B cell (primary cell): ENCODE measurements around the gene ATCAY.

Source experiments
- EZH2 ChIP-seq: IDR thresholded peaks from 2 replicates; pipeline ENCODE4 v1.6.1; 2012; ENCODE audit warnings: borderline replicate concordance, low read depth, mild to moderate bottlenecking, moderate library complexity, low read length; ENCODE audit not compliant: insufficient read depth, poor library complexity, severe bottlenecking
- TF ChIP-seq, protein P1 (sequence below): fragments of 200-600 bp; IDR thresholded peaks from one replicate; pipeline ENCODE4 v1.8.0; 2022; ENCODE audit warnings: antibody characterized with exemption, mild to moderate bottlenecking

DNA sequence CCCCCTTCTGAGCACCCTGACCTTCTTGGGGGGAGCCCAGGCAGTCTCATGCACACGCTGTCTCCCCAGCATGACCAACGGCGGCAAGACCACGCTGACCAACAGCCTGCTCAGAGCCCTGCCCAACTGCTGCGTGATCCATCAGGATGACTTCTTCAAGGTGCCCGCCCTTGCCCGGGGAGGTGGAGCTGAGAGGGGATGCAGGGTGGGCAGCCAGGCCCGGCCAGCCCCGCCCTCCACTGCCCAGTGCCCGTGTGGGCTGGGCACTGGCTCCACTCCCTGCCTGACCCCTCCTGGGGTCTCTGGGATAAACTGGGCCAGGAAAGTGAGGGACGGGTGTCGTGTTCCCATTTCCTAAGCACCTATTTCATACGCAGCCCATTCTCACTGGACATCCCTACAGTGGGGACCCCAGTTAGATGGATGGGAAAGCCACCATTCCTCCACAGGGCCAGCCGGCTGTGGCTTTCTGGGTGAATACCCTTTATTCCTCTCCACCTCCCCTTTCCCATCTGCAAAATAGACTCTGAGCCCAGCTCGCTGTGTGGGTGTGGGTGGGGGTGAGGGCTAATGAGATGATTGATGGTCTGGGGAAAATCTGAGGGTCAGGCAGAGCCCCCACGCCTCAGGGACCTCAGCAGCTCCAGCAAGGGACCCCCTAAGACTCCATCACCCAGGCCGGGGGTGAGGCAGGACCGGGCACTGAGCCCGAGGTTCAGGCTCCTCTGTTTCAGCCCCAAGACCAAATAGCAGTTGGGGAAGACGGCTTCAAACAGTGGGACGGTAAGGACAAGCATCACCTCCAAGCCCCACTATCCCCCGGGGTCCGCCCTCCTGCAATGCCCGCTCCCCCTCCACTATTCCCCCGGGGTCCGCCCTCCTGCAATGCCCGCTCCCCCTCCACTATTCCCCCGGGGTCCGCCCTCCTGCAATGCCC, 56.3 kb downstream of the ATCAY start:
- TF ChIP-seq, protein P1, sequence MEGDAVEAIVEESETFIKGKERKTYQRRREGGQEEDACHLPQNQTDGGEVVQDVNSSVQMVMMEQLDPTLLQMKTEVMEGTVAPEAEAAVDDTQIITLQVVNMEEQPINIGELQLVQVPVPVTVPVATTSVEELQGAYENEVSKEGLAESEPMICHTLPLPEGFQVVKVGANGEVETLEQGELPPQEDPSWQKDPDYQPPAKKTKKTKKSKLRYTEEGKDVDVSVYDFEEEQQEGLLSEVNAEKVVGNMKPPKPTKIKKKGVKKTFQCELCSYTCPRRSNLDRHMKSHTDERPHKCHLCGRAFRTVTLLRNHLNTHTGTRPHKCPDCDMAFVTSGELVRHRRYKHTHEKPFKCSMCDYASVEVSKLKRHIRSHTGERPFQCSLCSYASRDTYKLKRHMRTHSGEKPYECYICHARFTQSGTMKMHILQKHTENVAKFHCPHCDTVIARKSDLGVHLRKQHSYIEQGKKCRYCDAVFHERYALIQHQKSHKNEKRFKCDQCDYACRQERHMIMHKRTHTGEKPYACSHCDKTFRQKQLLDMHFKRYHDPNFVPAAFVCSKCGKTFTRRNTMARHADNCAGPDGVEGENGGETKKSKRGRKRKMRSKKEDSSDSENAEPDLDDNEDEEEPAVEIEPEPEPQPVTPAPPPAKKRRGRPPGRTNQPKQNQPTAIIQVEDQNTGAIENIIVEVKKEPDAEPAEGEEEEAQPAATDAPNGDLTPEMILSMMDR, result no peak
- TF ChIP-seq EZH2, result no peak
